Gastroesophageal sphincter (tissue), 3 donors: ENCODE measurements around the gene GLB1L2.

Experiments
- EP300 ChIP-seq: sonication (generic); formaldehyde crosslinking; IDR thresholded peaks from one replicate; pipeline ENCODE4 v1.6.1; 2017; ENCODE audit warnings: antibody characterized with exemption, mild to moderate bottlenecking
- TF ChIP-seq, protein P1 (sequence below), 4 experiments: fragments of 200-600 bp in 2 of 4; fragments of 450-650 bp in 2 of 4; sonication (generic) in 1 of 4; IDR thresholded peaks; one replicate each; pipeline ENCODE4 v1.5.1; 2017 to 2019; ENCODE audit warnings: antibody characterized with exemption in 4 of 4, mild to moderate bottlenecking in 2 of 4, moderate library complexity in 2 of 4

DNA sequence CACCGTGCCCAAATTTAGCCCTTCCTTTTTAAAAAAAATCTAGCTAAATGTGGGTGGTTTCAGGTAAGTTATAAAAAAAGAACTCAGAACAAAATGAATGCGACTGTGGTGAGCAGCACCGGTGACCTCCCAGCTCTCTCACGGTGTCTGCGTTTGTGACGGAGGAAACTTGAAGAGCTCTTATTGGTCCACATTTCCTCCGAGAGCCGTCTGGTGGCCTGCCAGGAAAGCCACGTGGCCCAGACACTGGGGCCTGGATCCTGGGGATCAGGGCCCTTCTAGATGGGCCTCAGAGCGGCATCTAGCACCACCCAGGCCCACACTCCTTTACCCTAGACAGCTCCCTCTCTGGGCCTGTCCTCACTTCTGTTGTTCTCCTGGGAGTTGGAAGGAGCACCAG lies 40.7 kb downstream of the GLB1L2 start:
- TF ChIP-seq, protein P1, sequence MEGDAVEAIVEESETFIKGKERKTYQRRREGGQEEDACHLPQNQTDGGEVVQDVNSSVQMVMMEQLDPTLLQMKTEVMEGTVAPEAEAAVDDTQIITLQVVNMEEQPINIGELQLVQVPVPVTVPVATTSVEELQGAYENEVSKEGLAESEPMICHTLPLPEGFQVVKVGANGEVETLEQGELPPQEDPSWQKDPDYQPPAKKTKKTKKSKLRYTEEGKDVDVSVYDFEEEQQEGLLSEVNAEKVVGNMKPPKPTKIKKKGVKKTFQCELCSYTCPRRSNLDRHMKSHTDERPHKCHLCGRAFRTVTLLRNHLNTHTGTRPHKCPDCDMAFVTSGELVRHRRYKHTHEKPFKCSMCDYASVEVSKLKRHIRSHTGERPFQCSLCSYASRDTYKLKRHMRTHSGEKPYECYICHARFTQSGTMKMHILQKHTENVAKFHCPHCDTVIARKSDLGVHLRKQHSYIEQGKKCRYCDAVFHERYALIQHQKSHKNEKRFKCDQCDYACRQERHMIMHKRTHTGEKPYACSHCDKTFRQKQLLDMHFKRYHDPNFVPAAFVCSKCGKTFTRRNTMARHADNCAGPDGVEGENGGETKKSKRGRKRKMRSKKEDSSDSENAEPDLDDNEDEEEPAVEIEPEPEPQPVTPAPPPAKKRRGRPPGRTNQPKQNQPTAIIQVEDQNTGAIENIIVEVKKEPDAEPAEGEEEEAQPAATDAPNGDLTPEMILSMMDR (IDR thresholded peaks at IDR 0.05) = no peak
- no peak for TF ChIP-seq EP300
